ENCODE measurements around the gene RPUSD1.

GRCh38 chr16:751152-752006 is 36.8 kb downstream of the RPUSD1 start:
- no peak for TF ChIP-seq CTCF (conservative IDR thresholded peaks at IDR 0.05 in 1 of 2, IDR thresholded peaks at IDR 0.05 in 1 of 2; ENCODE audit: low read depth in 1 of 2, low read length in 2 of 2)
- TF ChIP-seq EZH2 (IDR thresholded peaks at IDR 0.05; ENCODE audit: low read length, missing control alignments): no peak

Measured in fibroblast of lung (primary cell).